ENCODE measurements around the gene PRPH. TPM values are rescaled to one million over a fixed set of nuclear protein-coding genes. Genes with fewer than 3 reads are reported as not detected.

PRPH gene
- total and polyA plus RNA-seq, 11 donors: 0.11 to 0.70 (median 0.40) TPM; not detected in 5

DNA sequence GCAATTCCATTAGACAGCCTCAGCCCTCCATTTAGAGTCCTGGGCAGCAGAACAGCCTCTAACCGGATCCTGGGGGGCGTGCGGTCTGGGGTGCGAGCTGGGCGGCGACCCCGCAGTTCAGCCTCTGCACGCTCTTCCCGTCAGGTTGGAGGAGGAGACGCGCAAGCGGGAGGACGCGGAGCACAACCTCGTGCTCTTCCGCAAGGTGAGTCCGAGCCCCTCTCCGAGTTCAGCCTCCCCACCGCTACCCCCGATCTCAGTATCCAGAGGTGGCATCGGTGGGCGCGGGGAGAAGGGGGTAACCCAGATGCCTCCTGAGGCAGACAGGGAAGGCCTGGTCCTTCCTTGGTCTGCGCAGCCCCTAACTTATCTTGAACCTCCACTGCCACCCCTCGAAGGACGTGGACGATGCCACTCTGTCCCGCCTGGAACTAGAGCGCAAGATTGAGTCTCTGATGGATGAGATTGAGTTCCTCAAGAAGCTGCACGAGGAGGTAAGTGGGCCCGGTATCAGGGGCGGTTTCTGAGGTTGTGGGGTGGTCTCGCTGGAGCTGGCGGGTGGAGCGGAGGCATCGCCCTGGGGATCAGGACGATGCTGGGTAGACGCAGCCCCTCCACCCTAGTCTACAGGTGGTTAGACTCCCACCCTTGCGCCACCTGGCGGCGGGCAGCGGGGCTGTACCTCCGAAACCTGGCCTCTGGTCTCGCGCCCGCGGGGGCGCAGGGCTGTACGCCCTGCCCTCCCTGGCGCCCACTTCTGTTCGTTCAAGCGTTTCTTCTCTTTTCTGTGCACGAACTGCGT, 1.3 kb downstream of the PRPH start:
- Histone ChIP-seq H3K27me3 (peaks cover 33 to 65% (median 52%) of the 10 kb centered on the region in 9 donors), H3K4me1 (peaks cover 0 to 37% (median 18%) of the 10 kb centered on the region in 12 donors), H3K27ac (no peak overlapping the region), H3K36me3 (no peaks in the 10 kb centered on the region), H3K9me3 (no peaks in the 10 kb centered on the region), H3K4me3 (peak overlapping the region in 3 of 12 donors; percentile 22 to 37 (median 23))
- intact Hi-C loops (cut with DNase I): no loop called here
- DNase-seq: peak in 2 of 5 donors; percentile 25 to 73
- WGBS, 4 donors: 10 to 18% (median 16%) methylated on average over 25 to 54 of the region's 54 CpGs
- TF ChIP-seq, protein P1, sequence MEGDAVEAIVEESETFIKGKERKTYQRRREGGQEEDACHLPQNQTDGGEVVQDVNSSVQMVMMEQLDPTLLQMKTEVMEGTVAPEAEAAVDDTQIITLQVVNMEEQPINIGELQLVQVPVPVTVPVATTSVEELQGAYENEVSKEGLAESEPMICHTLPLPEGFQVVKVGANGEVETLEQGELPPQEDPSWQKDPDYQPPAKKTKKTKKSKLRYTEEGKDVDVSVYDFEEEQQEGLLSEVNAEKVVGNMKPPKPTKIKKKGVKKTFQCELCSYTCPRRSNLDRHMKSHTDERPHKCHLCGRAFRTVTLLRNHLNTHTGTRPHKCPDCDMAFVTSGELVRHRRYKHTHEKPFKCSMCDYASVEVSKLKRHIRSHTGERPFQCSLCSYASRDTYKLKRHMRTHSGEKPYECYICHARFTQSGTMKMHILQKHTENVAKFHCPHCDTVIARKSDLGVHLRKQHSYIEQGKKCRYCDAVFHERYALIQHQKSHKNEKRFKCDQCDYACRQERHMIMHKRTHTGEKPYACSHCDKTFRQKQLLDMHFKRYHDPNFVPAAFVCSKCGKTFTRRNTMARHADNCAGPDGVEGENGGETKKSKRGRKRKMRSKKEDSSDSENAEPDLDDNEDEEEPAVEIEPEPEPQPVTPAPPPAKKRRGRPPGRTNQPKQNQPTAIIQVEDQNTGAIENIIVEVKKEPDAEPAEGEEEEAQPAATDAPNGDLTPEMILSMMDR (IDR thresholded peaks at IDR 0.05): peak; percentile 38 to 66 (median 58)
- no peak for TF ChIP-seq POLR2A (IDR thresholded peaks at IDR 0.05)
- ATAC-seq: peak in 1 of 4 donors; percentile 38

DNA sequence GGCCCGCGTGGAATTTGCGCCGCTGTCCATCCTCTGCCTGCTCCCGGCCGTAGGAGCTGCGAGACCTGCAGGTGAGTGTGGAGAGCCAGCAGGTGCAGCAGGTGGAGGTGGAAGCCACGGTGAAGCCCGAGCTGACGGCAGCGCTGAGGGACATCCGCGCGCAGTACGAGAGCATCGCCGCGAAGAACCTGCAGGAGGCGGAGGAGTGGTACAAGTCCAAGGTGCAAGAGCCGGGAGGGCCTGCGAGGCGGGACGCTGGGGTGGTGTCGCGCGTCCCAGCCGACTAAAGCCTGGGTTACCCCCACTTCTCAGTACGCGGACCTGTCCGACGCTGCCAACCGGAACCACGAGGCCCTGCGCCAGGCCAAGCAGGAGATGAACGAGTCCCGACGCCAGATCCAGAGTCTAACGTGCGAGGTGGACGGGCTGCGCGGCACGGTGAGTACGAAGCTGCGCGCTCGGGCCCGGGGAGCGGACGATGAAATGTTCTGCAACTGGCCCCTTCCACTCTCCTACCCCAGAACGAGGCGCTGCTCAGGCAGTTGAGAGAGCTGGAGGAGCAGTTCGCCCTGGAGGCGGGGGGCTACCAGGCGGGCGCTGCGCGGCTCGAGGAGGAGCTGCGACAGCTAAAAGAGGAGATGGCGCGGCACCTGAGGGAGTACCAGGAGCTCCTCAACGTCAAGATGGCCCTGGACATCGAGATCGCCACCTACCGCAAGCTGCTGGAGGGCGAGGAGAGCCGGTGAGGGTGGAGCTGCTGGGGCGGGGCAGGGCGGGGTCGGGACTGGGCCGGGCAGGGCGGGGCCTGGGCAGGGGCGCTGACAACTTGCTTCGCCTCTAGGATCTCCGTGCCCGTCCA, 2.1 kb downstream of the PRPH start:
- no peaks in the 10 kb centered on the region for H3K9me3 ChIP-seq
- H3K27ac ChIP-seq: no peak overlapping the region
- H3K27me3 ChIP-seq: peaks cover 33 to 71% (median 59%) of the 10 kb centered on the region in 9 donors
- peak overlapping the region in 9 of 12 donors; percentile 6 to 37 (median 22) for H3K4me3 ChIP-seq
- no peaks in the 10 kb centered on the region for H3K36me3 ChIP-seq
- 1 to 11% (median 3%) methylated on average over 22 to 77 of the region's 77 CpGs for WGBS, 4 donors
- DNase-seq: no peak
- intact Hi-C loops (cut with DNase I): no loop called here
- peaks cover 0 to 37% (median 18%) of the 10 kb centered on the region in 12 donors for H3K4me1 ChIP-seq
- TF ChIP-seq POLR2A (IDR thresholded peaks at IDR 0.05): no peak
- TF ChIP-seq, protein P1 (IDR thresholded peaks at IDR 0.05): peak in 3 of 12 donors; percentile 2 to 7 (median 6)
- ATAC-seq: peak in 1 of 4 donors; percentile 12

DNA sequence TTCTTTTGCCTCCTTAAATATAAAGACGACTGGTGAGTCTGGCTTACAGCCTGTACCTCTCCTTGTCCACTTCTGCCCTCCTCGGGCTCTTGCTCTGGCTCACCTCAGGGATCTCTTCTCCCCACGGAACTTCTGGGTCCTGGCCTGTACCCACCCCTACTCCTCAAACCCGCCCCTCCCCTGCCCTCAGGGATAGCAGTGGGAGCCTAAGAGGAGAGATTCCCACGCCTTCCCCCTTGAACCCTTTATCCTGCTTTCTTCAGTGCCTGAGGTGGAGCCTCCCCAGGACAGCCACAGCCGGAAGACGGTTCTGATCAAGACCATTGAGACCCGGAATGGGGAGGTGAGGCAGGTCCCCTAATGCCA, 2.7 kb downstream of the PRPH start:
- ATAC-seq (no peak), DNase-seq (no peak)
- Histone ChIP-seq H3K9me3 (no peaks in the 10 kb centered on the region), H3K4me1 (peaks cover 0 to 37% (median 17%) of the 10 kb centered on the region in 12 donors), H3K36me3 (no peaks in the 10 kb centered on the region), H3K27me3 (peaks cover 33 to 77% (median 59%) of the 10 kb centered on the region in 9 donors), H3K4me3 (peak overlapping the region in 5 of 12 donors; percentile 8 to 23 (median 10)), H3K27ac (no peak overlapping the region)
- no peak for TF ChIP-seq POLR2A (IDR thresholded peaks at IDR 0.05)
- TF ChIP-seq, protein P1 (IDR thresholded peaks at IDR 0.05): no peak
- intact Hi-C loops (cut with DNase I): no loop called here
- 13 to 21% (median 16%) methylated on average over 8 of the region's 8 CpGs for WGBS, 4 donors

DNA sequence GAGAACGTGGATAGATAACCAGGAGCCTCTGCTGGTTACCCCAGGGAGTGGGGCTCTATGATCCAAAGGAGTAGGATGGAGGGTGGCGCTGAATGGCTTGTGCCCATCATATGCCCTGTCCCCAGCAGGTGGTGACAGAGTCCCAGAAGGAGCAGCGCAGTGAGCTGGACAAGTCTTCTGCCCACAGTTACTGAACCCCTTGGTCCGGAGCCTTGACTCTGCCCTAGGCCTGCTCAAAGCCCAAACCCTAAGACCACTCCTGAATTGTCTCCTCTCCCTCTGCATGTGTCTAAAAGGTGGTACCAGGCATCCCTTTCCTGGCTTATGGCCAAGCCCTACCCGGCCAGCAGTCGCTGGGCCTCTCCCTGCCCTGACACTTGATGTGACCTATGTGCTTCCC, 3.2 kb downstream of the PRPH start:
- no peak for DNase-seq
- H3K27ac ChIP-seq: no peak overlapping the region
- intact Hi-C loops (cut with DNase I): no loop called here
- peaks cover 0 to 33% (median 14%) of the 10 kb centered on the region in 12 donors for H3K4me1 ChIP-seq
- WGBS, 4 donors: 39 to 54% (median 44%) methylated on average over 4 to 6 of the region's 6 CpGs
- TF ChIP-seq, protein P1 (IDR thresholded peaks at IDR 0.05): peak in 3 of 12 donors; percentile 5 to 13 (median 10)
- no peak for TF ChIP-seq POLR2A (IDR thresholded peaks at IDR 0.05)
- peak in 1 of 4 donors; percentile 18 for ATAC-seq
- H3K9me3 ChIP-seq: no peaks in the 10 kb centered on the region
- no peak overlapping the region for H3K4me3 ChIP-seq
- H3K36me3 ChIP-seq: no peaks in the 10 kb centered on the region
- peaks cover 33 to 81% (median 59%) of the 10 kb centered on the region in 9 donors for H3K27me3 ChIP-seq

All from heart left ventricle (tissue), 16 donors.